Measurements from ENCODE around the gene TEX22. TPM values are rescaled to one million over a fixed set of nuclear protein-coding genes. Genes with fewer than 3 reads are reported as not detected.

The TEX22 gene
- total RNA-seq, 1 experiment from 2014 or later = 2.6 TPM

- H3K4me2 ChIP-seq = no peak overlapping the region
- ChIA-PET POLR2A (ENCODE audit: unreplicated experiment) (no interaction called here), CTCF (no interaction called here)
- H2AFZ ChIP-seq = no peak overlapping the region
- H3K9me2 ChIP-seq (ENCODE audit: insufficient read depth) = no peaks in the 10 kb centered on the region
- no peaks in the 10 kb centered on the region for H3K79me2 ChIP-seq (ENCODE audit: low read depth)
- H4K20me1 ChIP-seq (ENCODE audit: insufficient read depth) = no peaks in the 10 kb centered on the region
- H3K36me3 ChIP-seq (ENCODE audit: low read depth) = no peaks in the 10 kb centered on the region
- TF ChIP-seq EZH2 (IDR thresholded peaks at IDR 0.05; ENCODE audit: low read depth) = no peak
- TF ChIP-seq CTCF (conservative IDR thresholded peaks at IDR 0.05) = no peak
- H3K27me3 ChIP-seq (ENCODE audit: insufficient read depth, low read depth) = no peaks in the 10 kb centered on the region
- no peaks in the 10 kb centered on the region for H3K4me1 ChIP-seq (replicated peaks; ENCODE audit: insufficient read depth)
- intact Hi-C loops (cut with micrococcal nuclease; ENCODE audit: unreplicated experiment) = no loop called here
- DNase-seq = no peak
- H3K4me3 ChIP-seq = no peak overlapping the region
- H3K27ac ChIP-seq = no peak overlapping the region
- H3F3A ChIP-seq (ENCODE audit: insufficient read depth, low read depth) = no peaks in the 10 kb centered on the region
- no TSS peak for BruUV-seq (replicated peaks)
- no peaks in the 10 kb centered on the region for H3K9me3 ChIP-seq (ENCODE audit: insufficient read depth, low read depth)
Observed at GRCh38 chr14:105388976-105389375, 9.4 kb upstream of the TEX22 start.

- intact Hi-C loops (cut with micrococcal nuclease; ENCODE audit: unreplicated experiment) = no loop called here
- no TSS peak for BruUV-seq (replicated peaks)
- no peaks in the 10 kb centered on the region for H3K27me3 ChIP-seq (ENCODE audit: insufficient read depth, low read depth)
- no peak overlapping the region for H3K4me3 ChIP-seq
- no peaks in the 10 kb centered on the region for H4K20me1 ChIP-seq (ENCODE audit: insufficient read depth)
- H3K27ac ChIP-seq = no peak overlapping the region
- POLR2A ChIA-PET (ENCODE audit: unreplicated experiment) = no interaction called here
- H3K9me3 ChIP-seq (ENCODE audit: insufficient read depth, low read depth) = no peaks in the 10 kb centered on the region
- H2AFZ ChIP-seq = no peak overlapping the region
- H3K9me2 ChIP-seq (ENCODE audit: insufficient read depth) = no peaks in the 10 kb centered on the region
- H3K79me2 ChIP-seq (ENCODE audit: low read depth) = no peaks in the 10 kb centered on the region
- H3F3A ChIP-seq (ENCODE audit: insufficient read depth, low read depth) = no peaks in the 10 kb centered on the region
- no peak for DNase-seq
- CTCF ChIA-PET = interaction anchor here (0.7 kb wide), 1 partner anchor 139 kb away, joined by 3 read pairs; no protein-coding TSS in a partner anchor
- H3K4me2 ChIP-seq = no peak overlapping the region
- TF ChIP-seq EZH2 (IDR thresholded peaks at IDR 0.05; ENCODE audit: low read depth) (no peak), CTCF (conservative IDR thresholded peaks at IDR 0.05) (no peak)
- H3K36me3 ChIP-seq (ENCODE audit: low read depth) = no peaks in the 10 kb centered on the region
- H3K4me1 ChIP-seq (replicated peaks; ENCODE audit: insufficient read depth) = no peaks in the 10 kb centered on the region
Observed at GRCh38 chr14:105389534-105389933, 8.8 kb upstream of the TEX22 start.

GRCh38 chr14:105389976-105390848 lies 8.1 kb upstream of the TEX22 start:
- Histone ChIP-seq H3K27me3 (ENCODE audit: insufficient read depth, low read depth) (no peaks in the 10 kb centered on the region), H3K4me3 (no peak overlapping the region), H3K9me3 (ENCODE audit: insufficient read depth, low read depth) (no peaks in the 10 kb centered on the region), H3F3A (ENCODE audit: insufficient read depth, low read depth) (no peaks in the 10 kb centered on the region), H3K79me2 (ENCODE audit: low read depth) (no peaks in the 10 kb centered on the region), H3K9me2 (ENCODE audit: insufficient read depth) (no peaks in the 10 kb centered on the region), H4K20me1 (ENCODE audit: insufficient read depth) (no peaks in the 10 kb centered on the region), H3K36me3 (ENCODE audit: low read depth) (no peaks in the 10 kb centered on the region), H2AFZ (no peak overlapping the region), H3K27ac (no peak overlapping the region), H3K4me2 (no peak overlapping the region), H3K4me1 (replicated peaks; ENCODE audit: insufficient read depth) (no peaks in the 10 kb centered on the region)
- TF ChIP-seq CTCF (conservative IDR thresholded peaks at IDR 0.05) (no peak), EZH2 (IDR thresholded peaks at IDR 0.05; ENCODE audit: low read depth) (no peak)
- ChIA-PET CTCF (interaction anchor here (0.7 kb wide), 1 partner anchor 138 kb away, joined by 3 read pairs; no protein-coding TSS in a partner anchor), POLR2A (ENCODE audit: unreplicated experiment) (no interaction called here)
- intact Hi-C loops (cut with micrococcal nuclease; ENCODE audit: unreplicated experiment) = no loop called here
- DNase-seq = no peak
- BruUV-seq (replicated peaks) = no TSS peak

Data from PC-9 (cell line).